HG03378 (cell line): ENCODE measurements around the gene STAP1.
"Not testable (repeated sequence)": the region's sequence is repeated elsewhere in the genome, so short reads cannot be mapped to it uniquely, and the experiment has no call there.

Source experiments
- ATAC-seq: cut with Tn5 transposase; IDR thresholded peaks from one replicate; pipeline ENCODE4 v1.9.1; 2021; ENCODE audit warnings: mild to moderate bottlenecking, moderate library complexity; ENCODE audit not compliant: unreplicated experiment

Gene STAP1

GRCh38 chr4:67558493-67558892 is at the start of gene STAP1:
Gene STAP1 (plus strand): TSS chr4:67558727. CDS start chr4:67558810, 83 bp downstream.
- ATAC-seq = peak; percentile 62

GRCh38 chr4:67512501-67512900 is 46.0 kb upstream of the STAP1 start:
- no peak for ATAC-seq

DNA sequence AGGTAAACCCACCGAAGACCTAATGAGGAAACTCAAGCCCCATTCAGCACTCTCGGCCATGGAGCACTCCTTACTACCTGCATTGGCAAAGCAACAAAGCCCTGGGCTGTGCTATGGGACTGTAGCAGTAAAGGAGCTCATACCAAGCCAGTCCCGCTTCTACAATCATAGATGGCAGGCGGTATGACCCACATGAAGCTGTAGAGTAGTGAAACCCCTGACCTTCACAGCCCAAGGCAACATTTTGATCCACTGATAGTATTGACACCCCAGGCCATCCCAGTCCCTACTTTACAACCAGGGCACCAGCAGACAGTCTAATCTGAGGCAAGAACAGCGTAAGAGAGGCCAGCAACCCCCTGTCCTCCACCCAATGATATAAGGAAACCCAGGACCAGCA is 38.4 kb upstream of the STAP1 start:
- ATAC-seq = no peak

DNA sequence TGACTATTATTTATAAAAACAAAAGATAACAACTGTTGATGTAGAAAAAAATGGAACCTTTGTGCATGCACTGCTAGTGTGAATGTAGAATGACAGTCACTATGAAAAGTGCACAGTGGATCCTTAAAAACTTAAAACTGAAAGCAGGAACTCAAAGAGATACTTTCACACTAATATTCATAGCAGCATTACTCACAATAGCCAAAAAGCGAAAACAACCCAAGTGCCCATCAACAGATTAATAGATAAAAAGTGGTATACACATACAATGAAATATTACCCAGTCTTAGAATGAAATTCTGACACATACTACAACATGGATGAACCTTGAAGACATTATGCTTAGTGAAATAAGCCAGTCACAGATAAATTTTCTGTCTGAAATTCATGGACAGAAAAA is 37.0 kb upstream of the STAP1 start:
- peak; percentile 90 for ATAC-seq

- ATAC-seq = no peak
These were observed 36.3 kb upstream of the STAP1 start for GRCh38 chr4:67522230-67522629.

GRCh38 chr4:67522851-67523671 is 35.5 kb upstream of the STAP1 start:
- ATAC-seq = no peak

DNA sequence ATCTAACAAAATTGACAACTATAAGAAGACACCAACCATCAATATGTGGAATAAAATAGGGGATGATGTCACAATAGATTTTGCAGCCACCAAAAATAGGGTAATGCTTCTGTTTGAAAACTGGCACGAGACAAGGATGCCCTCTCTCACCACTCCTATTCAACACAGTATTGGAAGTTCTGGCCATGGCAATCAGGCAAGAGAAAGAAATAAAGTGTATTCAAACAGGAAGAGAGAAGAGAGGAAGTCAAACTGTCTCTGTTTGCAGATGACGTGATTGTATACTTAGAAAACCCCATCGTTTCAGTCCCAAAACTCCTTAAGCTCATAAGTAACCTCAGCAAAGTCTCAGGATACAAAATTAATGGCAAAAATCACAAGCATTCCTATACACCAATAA is 34.4 kb upstream of the STAP1 start:
- not testable (repeated sequence) for ATAC-seq

- no peak for ATAC-seq
These were observed 27.1 kb upstream of the STAP1 start for GRCh38 chr4:67531379-67531962.

DNA sequence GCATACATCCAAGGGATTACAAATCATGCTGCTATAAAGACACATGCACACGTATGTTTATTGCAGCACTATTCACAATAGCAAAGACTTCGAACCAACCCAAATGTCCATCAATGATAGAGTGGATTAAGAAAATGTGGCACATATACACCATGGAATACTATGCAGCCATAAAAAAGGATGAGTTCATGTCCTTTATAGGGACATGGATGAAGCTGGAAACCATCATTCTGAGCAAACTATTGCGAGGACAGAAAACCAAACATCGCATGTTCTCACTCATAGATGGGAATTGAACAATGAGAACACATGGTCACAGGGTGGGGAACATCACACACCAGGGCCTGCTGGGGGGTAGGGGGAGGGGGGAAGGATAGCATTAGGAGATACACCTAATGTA is 26.1 kb upstream of the STAP1 start:
- ATAC-seq = not testable (repeated sequence)

- ATAC-seq = no peak
These were observed 25.4 kb upstream of the STAP1 start for GRCh38 chr4:67533112-67533511.

- no peak for ATAC-seq
These were observed 23.2 kb upstream of the STAP1 start for GRCh38 chr4:67535280-67535840.

- ATAC-seq = no peak
These were observed 18.7 kb upstream of the STAP1 start for GRCh38 chr4:67539830-67540229.

GRCh38 chr4:67542076-67542475 is 16.5 kb upstream of the STAP1 start:
- no peak for ATAC-seq

DNA sequence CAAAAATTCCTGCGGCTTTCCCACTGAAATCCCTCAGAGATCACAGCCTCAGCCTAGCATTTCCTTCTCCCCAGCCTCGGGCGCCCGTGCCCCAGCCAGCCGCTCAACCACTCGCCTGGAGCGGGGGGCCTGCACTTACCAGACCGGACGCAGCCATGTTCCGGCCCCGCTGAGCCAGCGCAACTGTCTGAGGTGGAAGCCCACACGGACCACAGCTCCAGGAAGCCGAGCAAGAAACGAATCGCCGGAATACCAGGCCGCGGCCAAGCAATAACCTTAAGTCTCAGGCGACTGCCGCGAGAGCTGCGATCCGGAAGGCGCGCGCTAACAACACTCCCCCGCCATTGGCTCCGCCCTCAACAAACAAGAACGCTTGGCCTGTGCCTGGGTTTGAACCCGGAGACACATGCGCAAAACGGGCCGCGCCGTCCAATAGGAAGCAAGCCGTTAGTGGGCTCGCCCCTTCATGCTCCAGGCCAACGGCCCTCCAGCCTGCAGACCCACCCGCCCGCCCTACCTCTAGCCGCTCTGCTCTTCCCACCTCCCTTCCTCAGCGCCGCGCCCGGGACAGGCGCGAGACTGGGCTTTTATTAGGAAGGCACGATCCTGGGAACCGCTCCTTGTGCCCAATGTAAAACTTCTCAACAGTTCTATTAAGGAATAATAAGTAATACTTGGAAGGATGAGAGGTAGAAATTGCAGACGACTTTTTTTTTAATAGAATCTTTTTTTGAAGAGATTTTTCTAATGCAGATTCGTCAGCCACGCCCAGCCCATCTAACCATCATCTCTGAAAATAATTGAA is 13.1 kb upstream of the STAP1 start, which contains the start of gene CENPC:
Gene CENPC, minus strand, starts transcription at position 305 of the 805 bp plus-strand sequence. Its CDS starts 148 bp downstream, at position 157.
- ATAC-seq = peak; percentile 94

GRCh38 chr4:67546004-67546356 is 12.5 kb upstream of the STAP1 start:
- ATAC-seq = no peak

DNA sequence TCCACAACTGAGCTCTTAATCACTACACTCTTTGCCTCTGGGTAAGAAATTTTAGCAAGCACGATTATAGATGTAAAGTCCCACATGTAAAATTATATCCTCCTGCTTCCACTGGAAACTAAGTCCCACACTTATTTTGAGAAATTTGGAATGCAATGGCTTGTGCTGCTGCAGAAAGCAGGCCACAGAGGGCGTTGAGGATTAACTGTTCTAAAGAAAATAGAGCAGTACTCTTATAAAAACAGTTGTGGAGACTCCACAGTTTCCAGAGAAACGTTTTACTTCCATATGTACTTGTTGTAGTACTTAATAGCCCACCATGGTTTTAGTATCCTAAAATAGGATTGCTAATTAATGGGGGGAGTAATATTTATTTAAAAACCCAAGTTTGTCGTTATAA is 11.6 kb upstream of the STAP1 start:
- ATAC-seq = no peak

DNA sequence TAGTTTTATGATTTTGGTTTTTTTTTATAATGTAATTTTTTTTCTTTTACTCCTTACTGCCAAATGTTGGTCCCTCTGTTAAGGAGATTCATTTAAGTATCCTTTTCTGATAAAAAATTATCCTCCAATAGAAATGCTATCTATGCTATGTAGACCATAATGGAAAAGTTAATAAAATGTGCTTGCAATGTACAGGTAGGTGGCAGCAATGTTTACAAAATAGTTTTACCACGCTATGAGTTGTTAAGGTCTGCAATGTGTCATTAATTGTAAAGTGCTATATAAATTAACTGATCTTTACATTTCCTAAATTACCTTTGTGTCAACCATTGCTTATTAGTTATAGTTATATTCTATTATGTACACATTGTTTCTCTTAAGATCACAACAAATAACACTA is 9.4 kb upstream of the STAP1 start:
- peak; percentile 43 for ATAC-seq

GRCh38 chr4:67550451-67550850 is 8.1 kb upstream of the STAP1 start:
- ATAC-seq = peak; percentile 25

- peak; percentile 39 for ATAC-seq
These were observed 7.7 kb upstream of the STAP1 start for GRCh38 chr4:67550857-67551256.

- ATAC-seq = not testable (repeated sequence)
These were observed 6.3 kb upstream of the STAP1 start for GRCh38 chr4:67552146-67552792.

DNA sequence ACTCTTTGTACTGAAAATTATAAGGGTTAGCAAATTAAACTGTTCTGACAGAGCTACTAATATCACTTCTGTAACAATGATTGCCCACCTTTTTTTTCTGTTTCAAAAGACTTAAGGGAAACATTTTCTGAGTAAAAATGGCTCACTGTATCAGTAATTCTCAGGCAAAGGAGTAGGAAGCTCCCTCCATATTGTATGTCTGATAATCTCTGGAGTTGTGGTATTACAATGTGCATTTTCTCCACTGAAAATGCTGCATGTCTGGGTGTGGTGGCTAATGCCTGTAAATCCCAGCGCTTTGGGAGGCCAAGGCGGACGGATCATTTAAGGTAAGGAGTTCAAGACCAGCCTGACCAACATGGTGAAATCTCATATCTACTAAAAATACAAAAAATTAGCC is 4.4 kb upstream of the STAP1 start:
- no peak for ATAC-seq
